ENCODE data around the gene HELZ2.
"Not testable (repeated sequence)": the region's sequence is repeated elsewhere in the genome, so short reads cannot be mapped to it uniquely, and the experiment has no call there.

HELZ2 gene

GRCh38 chr20:63565021-63565698 is 8.9 kb downstream of the HELZ2 start:
- H3K9me3 ChIP-seq (ENCODE audit: control insufficient read depth in 5 of 5, low read length in 5 of 5) = no peaks in the 10 kb centered on the region
- peaks cover 0 to 27% (median 12%) of the 10 kb centered on the region in 5 donors for H3K4me1 ChIP-seq (ENCODE audit: control insufficient read depth in 5 of 5, insufficient read depth in 5 of 5, low read length in 5 of 5)
- H3K27ac ChIP-seq (ENCODE audit: low read depth, low read length) = no peak overlapping the region
- H3K9ac ChIP-seq (ENCODE audit: low read length in 5 of 5) = no peak overlapping the region
- H3K4me3 ChIP-seq (ENCODE audit: low read depth in 1 of 5, low read length in 5 of 5) = no peak overlapping the region
- peaks cover 0 to 80% (median 52%) of the 10 kb centered on the region in 5 donors for H3K36me3 ChIP-seq (ENCODE audit: control insufficient read depth in 5 of 5, insufficient read depth in 5 of 5, low read length in 5 of 5)
- H3K27me3 ChIP-seq (ENCODE audit: control insufficient read depth in 5 of 5, insufficient read depth in 4 of 5, low read length in 5 of 5) = peaks cover 0 to 3% (median 0%) of the 10 kb centered on the region in 5 donors

DNA sequence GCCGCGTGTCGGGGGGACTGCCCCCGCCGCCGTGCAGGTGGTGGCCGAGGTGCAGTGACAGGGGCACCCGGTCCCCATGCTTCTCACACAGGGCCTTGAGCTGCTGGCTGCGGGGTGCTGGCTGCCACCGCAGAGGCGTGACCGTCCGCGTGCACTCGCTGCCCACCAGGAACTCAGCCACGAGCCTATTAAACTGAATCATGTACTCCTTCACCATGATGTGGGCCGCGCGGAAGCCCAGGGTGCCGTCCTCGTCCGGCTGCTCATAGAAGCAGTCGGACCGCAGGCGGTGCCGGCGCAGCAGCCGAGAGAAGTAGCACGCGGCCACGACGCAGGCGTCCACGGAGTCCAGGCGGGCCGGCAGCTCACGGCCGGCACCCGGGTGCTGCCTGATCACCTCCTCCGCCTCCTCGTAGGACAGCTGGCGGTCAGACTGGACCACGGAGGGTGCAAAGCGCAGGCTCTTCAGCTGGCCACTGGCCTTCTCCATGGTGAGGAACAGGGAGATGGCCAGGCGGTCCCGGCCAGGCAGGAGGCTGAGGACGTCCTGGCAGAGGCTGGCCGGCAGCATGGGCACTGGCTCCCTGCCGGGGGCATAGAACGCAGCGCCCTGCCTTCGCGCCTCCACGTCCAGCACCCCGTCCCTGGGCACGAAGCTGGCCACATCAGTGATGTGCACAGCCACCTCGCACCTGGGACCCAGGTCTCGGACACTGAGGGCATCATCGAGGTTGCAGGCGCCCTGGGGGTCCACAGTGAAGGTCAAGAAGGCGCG is 9.8 kb downstream of the HELZ2 start:
- Histone ChIP-seq H3K9me3 (ENCODE audit: control insufficient read depth in 5 of 5, low read length in 5 of 5) (no peaks in the 10 kb centered on the region), H3K36me3 (ENCODE audit: control insufficient read depth in 5 of 5, insufficient read depth in 5 of 5, low read length in 5 of 5) (peaks cover 0 to 87% (median 57%) of the 10 kb centered on the region in 5 donors), H3K4me3 (ENCODE audit: low read depth in 1 of 5, low read length in 5 of 5) (no peak overlapping the region)

DNA sequence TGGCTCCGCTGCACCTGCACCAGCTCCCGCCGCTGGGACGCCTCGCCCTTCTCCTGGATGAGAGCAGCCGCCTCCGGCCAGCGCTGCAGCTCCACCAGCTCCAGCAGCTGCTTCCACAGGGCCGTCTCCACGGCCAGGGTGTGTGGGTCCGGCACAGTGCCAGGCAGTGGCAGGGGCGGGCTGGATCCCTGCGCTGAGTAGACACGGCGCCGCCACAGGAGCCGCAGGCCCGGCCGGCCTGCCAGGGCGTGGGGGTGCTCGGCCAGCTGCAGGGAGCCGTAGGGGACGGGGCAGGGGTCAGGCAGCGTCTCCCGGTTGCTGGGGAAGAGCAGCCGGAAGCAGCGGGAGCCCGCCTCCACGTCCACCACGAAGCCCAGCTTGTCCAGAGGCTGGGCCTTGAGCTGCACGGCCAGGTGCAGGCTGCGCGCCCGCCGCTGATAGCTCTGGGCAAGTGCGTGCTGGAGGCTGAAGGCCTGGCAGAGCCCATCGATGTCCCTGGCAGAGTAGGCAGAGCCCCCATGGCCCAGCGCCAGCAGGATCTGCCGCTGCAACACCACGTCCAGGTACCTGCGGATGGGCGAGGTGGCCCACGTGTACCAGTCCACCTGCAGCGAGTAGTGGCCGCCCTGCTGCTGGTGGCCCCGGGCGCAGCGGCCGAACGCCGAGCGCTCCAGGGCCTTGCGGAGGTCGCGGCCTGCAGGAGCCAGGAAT is 10.7 kb downstream of the HELZ2 start:
- H3K4me1 ChIP-seq (ENCODE audit: control insufficient read depth in 5 of 5, insufficient read depth in 5 of 5, low read length in 5 of 5) = peaks cover 0 to 16% (median 5%) of the 10 kb centered on the region in 5 donors
- H3K9me3 ChIP-seq (ENCODE audit: control insufficient read depth in 5 of 5, low read length in 5 of 5) = no peaks in the 10 kb centered on the region
- no peak overlapping the region for H3K4me3 ChIP-seq (ENCODE audit: low read depth in 1 of 5, low read length in 5 of 5)
- no peak overlapping the region for H3K27ac ChIP-seq (ENCODE audit: low read depth, low read length)
- H3K27me3 ChIP-seq (ENCODE audit: control insufficient read depth in 5 of 5, insufficient read depth in 4 of 5, low read length in 5 of 5) = peaks cover 0 to 3% (median 0%) of the 10 kb centered on the region in 5 donors
- H3K36me3 ChIP-seq (ENCODE audit: control insufficient read depth in 5 of 5, insufficient read depth in 5 of 5, low read length in 5 of 5) = peaks cover 0 to 89% (median 57%) of the 10 kb centered on the region in 5 donors
- no peak overlapping the region for H3K9ac ChIP-seq (ENCODE audit: low read length in 5 of 5)

More for the DNA sequence above, 9.8 kb downstream of the HELZ2 start:
- H3K27ac ChIP-seq (ENCODE audit: low read depth, low read length) = no peak overlapping the region
- peaks cover 0 to 25% (median 12%) of the 10 kb centered on the region in 5 donors for H3K4me1 ChIP-seq (ENCODE audit: control insufficient read depth in 5 of 5, insufficient read depth in 5 of 5, low read length in 5 of 5)
- H3K27me3 ChIP-seq (ENCODE audit: control insufficient read depth in 5 of 5, insufficient read depth in 4 of 5, low read length in 5 of 5) = peaks cover 0 to 3% (median 0%) of the 10 kb centered on the region in 5 donors
- H3K9ac ChIP-seq (ENCODE audit: low read length in 5 of 5) = no peak overlapping the region

DNA sequence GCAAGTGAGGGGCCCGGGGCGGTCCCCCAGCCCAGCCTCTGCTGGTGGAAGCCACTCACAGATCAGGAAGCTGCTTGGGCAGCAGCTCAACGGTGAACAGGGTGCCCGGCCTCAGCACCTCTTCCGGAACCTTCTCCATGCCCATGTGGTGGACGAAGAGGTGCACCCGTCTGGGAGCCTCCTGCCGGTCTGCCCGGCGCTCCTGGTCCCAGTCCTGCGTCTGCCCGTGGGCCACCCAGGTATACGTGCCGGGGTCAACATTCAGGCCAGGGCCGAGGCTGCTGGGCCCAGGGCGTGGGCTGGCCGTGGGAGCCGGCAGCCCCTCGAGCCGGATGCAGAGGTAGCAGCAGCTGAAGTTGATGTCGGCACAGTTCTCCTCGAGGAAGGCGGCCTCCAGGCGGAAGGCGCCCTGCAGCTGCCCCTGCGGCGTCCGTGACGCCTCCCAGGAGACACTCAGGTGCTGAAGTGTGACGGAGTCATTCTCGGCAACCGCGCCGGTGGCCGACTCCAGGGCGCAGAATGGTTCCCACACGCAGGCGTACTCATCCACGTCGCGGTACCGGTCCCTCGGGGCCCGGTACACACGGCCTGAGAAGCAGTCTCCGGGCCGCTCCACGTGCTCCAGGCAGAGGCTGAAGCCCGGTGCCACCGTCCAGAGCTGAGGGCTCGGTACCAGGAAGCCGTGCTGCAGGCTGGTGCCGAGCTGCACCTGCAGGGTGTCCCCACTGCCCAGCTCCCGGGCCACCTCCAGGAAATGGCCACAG is 11.4 kb downstream of the HELZ2 start:
- H3K9ac ChIP-seq (ENCODE audit: low read length in 5 of 5) = no peak overlapping the region
- no peaks in the 10 kb centered on the region for H3K9me3 ChIP-seq (ENCODE audit: control insufficient read depth in 5 of 5, low read length in 5 of 5)
- peaks cover 0 to 9% (median 0%) of the 10 kb centered on the region in 5 donors for H3K4me1 ChIP-seq (ENCODE audit: control insufficient read depth in 5 of 5, insufficient read depth in 5 of 5, low read length in 5 of 5)
- no peak overlapping the region for H3K4me3 ChIP-seq (ENCODE audit: low read depth in 1 of 5, low read length in 5 of 5)
- H3K27me3 ChIP-seq (ENCODE audit: control insufficient read depth in 5 of 5, insufficient read depth in 4 of 5, low read length in 5 of 5) = peaks cover 0 to 3% (median 0%) of the 10 kb centered on the region in 5 donors
- H3K36me3 ChIP-seq (ENCODE audit: control insufficient read depth in 5 of 5, insufficient read depth in 5 of 5, low read length in 5 of 5) = peaks cover 0 to 85% (median 57%) of the 10 kb centered on the region in 5 donors
- H3K27ac ChIP-seq (ENCODE audit: low read depth, low read length) = no peak overlapping the region

DNA sequence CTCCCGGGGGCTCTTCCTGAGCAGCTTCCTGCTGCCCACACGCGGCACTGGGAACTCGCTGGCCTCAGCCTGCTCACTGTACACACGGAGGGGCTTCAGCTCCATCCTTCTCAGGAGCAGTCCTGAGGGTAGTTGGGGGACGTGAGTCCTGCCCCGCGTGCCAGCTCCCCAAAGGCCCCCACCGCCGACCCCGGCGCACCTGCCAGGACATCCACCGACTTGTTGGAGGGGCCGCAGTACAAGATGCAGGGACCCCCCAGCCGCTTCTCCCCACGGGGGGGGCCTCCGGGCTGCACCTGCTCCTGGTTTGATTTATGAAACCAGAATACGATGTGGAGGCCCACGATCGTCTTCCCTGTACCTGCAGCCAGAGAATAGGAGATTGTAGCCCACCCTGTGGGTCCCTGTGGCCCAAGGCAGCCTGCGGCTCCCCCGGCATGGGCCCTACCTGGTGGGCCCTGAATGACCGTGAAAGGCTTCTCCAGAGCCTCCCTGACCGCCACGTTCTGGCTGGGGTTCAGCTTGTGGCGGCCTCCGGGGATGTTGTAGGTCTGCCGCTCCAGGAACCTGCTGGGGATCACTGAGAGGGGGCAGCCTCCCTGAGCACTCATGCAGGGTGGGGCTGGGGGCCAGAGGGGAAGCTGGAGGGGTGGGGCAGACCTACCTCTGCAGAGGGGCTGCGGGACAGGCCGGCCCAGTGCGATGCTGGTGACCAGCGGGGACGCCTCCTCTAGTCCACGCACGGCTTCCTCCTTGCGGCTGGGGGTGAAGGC is 12.2 kb downstream of the HELZ2 start:
- no peak overlapping the region for H3K4me3 ChIP-seq (ENCODE audit: low read depth in 1 of 5, low read length in 5 of 5)
- no peak overlapping the region for H3K27ac ChIP-seq (ENCODE audit: low read depth, low read length)
- H3K27me3 ChIP-seq (ENCODE audit: control insufficient read depth in 5 of 5, insufficient read depth in 4 of 5, low read length in 5 of 5) = peaks cover 0 to 5% (median 0%) of the 10 kb centered on the region in 5 donors
- no peak overlapping the region for H3K9ac ChIP-seq (ENCODE audit: low read length in 5 of 5)
- no peaks in the 10 kb centered on the region for H3K9me3 ChIP-seq (ENCODE audit: control insufficient read depth in 5 of 5, low read length in 5 of 5)
- peaks cover 0 to 76% (median 57%) of the 10 kb centered on the region in 5 donors for H3K36me3 ChIP-seq (ENCODE audit: control insufficient read depth in 5 of 5, insufficient read depth in 5 of 5, low read length in 5 of 5)
- peaks cover 0 to under 1% (median 0%) of the 10 kb centered on the region in 5 donors for H3K4me1 ChIP-seq (ENCODE audit: control insufficient read depth in 5 of 5, insufficient read depth in 5 of 5, low read length in 5 of 5)

- Histone ChIP-seq H3K36me3 (ENCODE audit: control insufficient read depth in 5 of 5, insufficient read depth in 5 of 5, low read length in 5 of 5) (peaks cover 0 to 69% (median 55%) of the 10 kb centered on the region in 5 donors), H3K9ac (ENCODE audit: low read length in 5 of 5) (no peak overlapping the region), H3K9me3 (ENCODE audit: control insufficient read depth in 5 of 5, low read length in 5 of 5) (no peaks in the 10 kb centered on the region), H3K27me3 (ENCODE audit: control insufficient read depth in 5 of 5, insufficient read depth in 4 of 5, low read length in 5 of 5) (peaks cover 0 to 5% (median 2%) of the 10 kb centered on the region in 5 donors), H3K27ac (ENCODE audit: low read depth, low read length) (no peak overlapping the region), H3K4me3 (ENCODE audit: low read depth in 1 of 5, low read length in 5 of 5) (no peak overlapping the region), H3K4me1 (ENCODE audit: control insufficient read depth in 5 of 5, insufficient read depth in 5 of 5, low read length in 5 of 5) (no peaks in the 10 kb centered on the region)
Observed at GRCh38 chr20:63560856-63561609, 13.0 kb downstream of the HELZ2 start.

DNA sequence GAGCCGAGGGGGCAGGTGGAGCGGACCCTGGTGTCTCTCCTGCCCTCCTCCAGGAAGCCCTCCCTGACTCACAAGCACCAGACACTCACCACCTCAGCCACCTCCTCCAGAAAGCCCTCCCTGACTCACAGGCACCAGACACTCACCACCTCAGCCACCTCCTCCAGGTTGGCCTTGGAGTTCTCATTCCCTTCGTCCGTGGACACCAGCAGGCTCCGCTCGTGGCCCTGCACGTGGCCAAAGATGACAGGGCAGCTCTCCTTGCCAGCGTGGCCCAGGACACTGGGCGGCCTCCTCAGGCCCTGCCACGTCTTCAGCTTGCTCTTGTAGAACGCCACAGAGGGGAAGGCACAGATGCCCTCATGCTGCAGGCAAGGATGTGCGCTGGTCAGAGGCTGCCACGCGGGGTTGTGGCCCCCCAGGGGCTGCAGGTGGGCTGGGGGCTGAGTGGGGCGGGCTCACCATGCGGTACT is 13.7 kb downstream of the HELZ2 start:
- no peak overlapping the region for H3K27ac ChIP-seq (ENCODE audit: low read depth, low read length)
- no peak overlapping the region for H3K4me3 ChIP-seq (ENCODE audit: low read depth in 1 of 5, low read length in 5 of 5)
- H3K9me3 ChIP-seq (ENCODE audit: control insufficient read depth in 5 of 5, low read length in 5 of 5) = no peaks in the 10 kb centered on the region
- H3K4me1 ChIP-seq (ENCODE audit: control insufficient read depth in 5 of 5, insufficient read depth in 5 of 5, low read length in 5 of 5) = no peaks in the 10 kb centered on the region
- H3K27me3 ChIP-seq (ENCODE audit: control insufficient read depth in 5 of 5, insufficient read depth in 4 of 5, low read length in 5 of 5) = peaks cover 0 to 5% (median 0%) of the 10 kb centered on the region in 5 donors
- no peak overlapping the region for H3K9ac ChIP-seq (ENCODE audit: low read length in 5 of 5)
- peaks cover 0 to 63% (median 49%) of the 10 kb centered on the region in 5 donors for H3K36me3 ChIP-seq (ENCODE audit: control insufficient read depth in 5 of 5, insufficient read depth in 5 of 5, low read length in 5 of 5)

DNA sequence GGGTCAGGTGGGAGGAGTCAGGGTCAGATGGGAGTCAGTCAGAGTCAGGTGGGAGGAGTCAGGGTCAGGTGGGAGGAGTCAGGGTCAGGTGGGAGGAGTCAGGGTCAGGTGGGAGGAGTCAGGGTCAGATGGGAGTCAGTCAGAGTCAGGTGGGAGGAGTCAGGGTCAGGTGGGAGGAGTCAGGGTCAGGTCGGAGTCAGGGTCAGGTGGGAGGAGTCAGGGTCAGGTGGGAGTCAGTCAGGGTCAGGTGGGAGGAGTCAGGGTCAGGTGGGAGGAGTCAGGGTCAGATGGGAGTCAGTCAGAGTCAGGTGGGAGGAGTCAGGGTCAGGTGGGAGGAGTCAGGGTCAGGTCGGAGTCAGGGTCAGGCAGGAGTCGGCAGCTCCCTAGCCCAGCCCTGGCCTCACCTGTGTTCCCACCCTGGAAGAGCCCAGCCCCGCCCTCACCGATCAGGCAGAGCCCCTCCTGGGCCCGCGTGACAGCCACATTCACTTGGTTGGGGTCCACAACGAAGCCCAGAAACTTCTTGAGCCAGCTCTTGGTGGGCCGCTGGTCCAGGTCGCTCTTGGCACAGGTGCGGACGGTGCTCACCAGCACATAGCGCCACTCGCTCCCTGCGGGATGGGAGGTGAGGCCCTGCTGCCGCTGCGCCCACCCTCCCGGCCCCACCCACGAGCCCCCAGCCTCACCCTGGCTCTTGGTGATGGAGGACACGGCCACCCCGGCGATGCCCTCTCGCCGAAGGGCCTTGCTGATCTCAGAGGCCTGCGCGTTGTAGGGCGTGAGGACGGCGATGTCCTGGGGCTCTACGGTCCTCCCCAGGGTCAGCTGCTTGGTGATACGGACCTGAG is 14.3 kb downstream of the HELZ2 start:
- peaks cover 0 to 56% (median 44%) of the 10 kb centered on the region in 5 donors for H3K36me3 ChIP-seq (ENCODE audit: control insufficient read depth in 5 of 5, insufficient read depth in 5 of 5, low read length in 5 of 5)
- not testable (repeated sequence) for H3K9ac ChIP-seq (ENCODE audit: low read length in 5 of 5); H3K4me1 ChIP-seq (ENCODE audit: control insufficient read depth in 5 of 5, insufficient read depth in 5 of 5, low read length in 5 of 5); H3K9me3 ChIP-seq (ENCODE audit: control insufficient read depth in 5 of 5, low read length in 5 of 5); H3K27ac ChIP-seq (ENCODE audit: low read depth, low read length); H3K27me3 ChIP-seq (ENCODE audit: control insufficient read depth in 5 of 5, insufficient read depth in 4 of 5, low read length in 5 of 5); H3K4me3 ChIP-seq (ENCODE audit: low read depth in 1 of 5, low read length in 5 of 5)

Measured in subcutaneous abdominal adipose tissue (tissue), 5 donors.